GM21515 (cell line): Measurements from ENCODE around the gene NCOA5.

Experiments
- ATAC-seq: cut with Tn5 transposase; IDR thresholded peaks from one replicate; pipeline ENCODE4 v1.9.1; 2021; ENCODE audit not compliant: unreplicated experiment

Gene NCOA5

DNA sequence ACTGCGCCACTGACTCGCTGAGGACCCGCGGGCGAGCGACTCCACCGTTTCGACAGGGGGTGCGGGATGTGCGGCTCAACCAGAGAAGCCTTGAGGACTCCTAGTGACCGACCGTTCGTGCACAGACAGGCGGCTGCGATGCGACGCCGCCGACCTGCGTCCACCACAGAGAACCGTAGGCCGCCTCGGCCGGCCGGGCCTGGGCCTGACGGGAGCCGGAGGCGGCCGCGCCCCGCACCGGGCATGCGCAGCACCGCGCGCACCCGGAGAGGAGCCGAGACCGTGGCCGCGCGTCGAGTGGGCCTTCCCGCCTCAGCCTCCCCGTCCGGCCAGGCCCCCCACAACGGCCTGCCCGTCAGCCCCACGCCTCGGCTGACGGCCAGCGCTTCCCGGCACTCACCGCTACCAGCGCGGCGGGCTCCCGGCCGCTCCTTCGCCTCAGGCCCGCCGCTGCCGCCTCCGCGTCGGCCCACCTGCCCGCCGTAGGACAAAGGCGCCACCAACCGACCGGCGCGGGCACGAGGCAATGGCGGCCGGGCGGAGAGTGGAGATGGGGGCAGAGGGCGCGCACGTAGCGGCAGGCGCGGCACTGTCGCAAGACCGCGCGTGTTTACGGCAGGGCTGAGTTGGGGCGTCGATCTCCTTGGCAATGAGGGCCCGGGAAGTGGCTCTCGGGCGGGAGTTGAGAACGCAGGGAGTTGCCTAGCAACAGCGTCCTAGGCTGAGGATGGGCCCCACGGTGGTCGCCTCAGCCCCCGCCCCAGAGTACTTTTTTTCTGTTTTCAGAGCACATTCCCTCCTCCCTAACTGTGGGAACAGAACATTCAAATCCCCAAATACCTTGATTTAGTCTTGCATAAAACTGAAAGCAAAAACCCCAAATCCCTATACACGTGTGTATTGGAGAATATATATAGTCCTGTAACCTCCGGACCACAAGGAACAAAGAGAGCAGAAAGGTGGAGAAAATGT, at the start of gene NCOA5:
TSS of gene NCOA5 (minus strand) at position 546 of the 972 bp plus-strand sequence. CDS start 10,538 bp downstream, outside the sequence.
- ATAC-seq: peak; percentile 82

DNA sequence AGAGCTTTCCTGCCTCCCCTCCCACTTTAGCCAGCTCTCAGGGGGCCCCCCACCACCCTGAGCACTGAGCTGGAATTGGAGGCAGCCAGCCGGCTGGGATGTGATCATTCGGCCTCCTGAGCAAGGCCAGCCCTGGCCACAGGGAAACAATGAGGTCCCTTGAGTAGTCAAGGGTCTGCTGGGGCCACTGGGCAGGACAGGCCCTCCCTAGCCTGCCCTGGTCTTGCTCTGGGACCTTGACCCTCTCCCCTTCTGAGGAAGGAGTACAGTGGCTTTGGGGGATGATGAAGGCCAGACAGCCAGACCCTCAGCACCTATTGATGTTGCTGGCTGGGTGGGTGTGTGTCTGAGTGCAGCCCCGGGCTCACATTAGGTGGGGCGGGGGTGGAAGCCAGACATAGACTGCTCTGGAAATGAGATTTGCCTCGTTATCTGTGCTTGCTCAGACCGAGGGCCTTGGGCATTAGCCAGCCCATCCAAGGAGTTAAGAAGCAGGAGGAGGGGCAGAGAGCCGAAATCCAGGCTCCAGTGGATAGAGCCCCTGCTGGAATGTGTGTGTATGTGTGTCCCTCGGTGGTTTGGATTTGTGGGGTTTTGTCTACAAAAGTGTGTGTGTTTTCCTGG, 49.6 kb upstream of the NCOA5 start:
- ATAC-seq: no peak

- ATAC-seq: no peak
Observed at GRCh38 chr20:46137816-46138215, 48.1 kb upstream of the NCOA5 start.

DNA sequence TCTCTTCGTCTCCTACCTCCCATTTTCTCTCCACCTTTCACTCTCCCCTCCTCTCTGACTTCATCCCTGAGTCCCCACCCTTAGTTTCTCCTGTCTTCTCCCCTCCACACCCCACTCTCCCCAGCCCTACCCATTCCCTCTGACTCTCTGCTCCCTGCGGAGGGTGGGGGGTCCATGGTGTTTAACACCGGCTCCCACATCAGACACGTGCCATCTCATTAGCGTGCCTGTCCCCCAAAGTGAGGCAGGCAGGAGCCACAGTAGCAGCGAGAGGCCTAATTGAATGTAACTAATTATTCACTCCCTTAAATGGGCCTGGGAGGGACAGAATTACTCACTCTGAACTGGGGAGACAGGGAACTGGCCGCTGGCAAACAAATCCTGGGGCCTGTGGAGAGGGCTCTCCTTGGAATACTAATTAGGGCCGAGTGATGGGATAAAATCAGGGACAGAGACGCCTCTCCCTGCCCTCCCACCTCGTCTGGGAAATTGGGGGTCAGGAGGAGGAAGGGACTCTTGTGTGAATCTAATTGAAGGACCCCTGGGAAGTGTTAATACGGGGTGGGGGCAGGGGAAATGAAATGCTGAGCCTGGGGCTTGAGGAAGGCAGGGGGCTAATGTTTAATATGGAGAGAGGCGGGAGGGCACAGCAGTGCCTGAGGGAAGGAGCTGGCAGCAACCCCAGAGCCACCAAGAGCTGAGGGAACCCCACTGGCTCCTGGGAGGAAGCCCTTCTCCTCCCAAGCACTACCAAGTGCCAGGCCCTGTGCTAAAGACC, 46.3 kb upstream of the NCOA5 start:
- ATAC-seq: no peak

GRCh38 chr20:46134716-46135115, 45.0 kb upstream of the NCOA5 start:
- ATAC-seq: no peak

DNA sequence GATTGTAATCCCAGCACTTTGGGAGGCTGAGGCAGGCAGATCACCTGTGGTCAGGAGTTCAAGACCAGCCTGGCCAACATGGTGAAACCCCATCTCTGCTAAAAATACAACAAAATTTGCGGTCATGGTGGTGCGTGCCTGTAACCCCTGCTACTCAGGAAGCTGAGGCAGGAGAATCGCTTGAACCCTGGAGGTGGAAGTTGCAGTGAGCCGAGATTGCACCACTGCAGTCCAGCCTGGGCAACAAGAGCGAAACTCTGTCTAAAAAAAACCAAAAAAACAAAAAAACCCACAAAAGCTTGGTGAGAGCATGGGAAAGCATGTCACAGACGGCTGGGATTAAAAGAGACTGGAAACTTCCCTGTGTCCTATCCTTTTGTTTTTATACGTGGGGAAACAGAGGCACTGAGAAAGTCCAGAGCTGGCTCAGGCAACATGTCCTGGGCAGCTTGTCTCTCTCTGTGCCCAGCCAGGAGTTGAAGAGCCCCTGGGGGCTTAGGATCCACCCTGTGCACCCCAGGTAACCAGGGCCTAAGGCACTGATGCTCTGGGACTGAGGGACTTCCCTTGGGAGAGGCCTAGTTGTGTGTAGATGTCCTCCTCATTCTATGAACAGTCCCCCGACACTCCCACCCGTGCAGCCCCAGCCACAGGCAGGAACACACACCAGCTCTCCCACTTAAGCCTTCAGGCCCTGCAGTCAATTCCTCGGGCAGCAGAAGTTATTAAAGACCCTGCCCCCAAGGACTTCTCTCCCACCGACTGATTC, 44.3 kb upstream of the NCOA5 start:
- no peak for ATAC-seq

DNA sequence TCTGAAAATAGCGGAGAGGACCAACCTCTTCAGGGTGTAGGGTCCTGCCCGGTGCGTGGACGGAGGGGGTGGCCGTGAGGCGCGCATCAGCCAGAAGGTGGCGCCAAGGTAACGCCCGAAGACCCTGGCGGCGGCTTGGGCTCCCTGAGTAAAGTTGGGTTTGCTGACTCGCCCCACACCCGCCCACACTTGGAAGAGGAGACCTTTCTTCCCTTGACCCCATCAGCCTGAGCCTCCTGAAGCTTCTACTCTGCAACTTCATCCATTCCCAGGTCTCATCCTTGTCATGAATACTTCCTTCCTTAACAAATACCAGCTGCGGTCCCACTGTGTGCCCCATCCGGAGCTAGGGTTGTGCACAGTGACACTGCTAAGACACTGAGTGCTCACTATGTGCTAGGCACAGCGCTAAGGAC, 43.0 kb upstream of the NCOA5 start:
- ATAC-seq: no peak

GRCh38 chr20:46131396-46131795, 41.6 kb upstream of the NCOA5 start:
- ATAC-seq: no peak

DNA sequence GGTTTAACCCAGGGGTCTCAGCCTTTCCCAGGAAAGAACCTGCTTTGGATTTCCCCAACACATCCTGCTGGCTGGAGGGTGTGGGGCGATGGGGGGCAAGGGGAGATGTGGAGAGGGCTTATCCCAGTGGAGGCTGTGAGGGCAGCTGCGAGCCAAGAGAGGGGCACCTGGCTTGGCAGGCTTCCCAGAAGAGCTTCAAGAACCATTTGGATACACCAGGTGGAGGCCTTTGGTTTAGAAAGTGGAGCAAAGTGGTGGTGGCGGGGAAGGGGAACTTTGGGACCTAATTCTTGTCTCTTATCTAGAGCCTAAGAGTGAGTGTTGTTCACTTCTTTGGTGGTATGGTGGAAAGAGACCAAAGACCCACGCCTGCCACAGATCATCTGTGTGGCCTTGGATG, 40.8 kb upstream of the NCOA5 start:
- no peak for ATAC-seq

DNA sequence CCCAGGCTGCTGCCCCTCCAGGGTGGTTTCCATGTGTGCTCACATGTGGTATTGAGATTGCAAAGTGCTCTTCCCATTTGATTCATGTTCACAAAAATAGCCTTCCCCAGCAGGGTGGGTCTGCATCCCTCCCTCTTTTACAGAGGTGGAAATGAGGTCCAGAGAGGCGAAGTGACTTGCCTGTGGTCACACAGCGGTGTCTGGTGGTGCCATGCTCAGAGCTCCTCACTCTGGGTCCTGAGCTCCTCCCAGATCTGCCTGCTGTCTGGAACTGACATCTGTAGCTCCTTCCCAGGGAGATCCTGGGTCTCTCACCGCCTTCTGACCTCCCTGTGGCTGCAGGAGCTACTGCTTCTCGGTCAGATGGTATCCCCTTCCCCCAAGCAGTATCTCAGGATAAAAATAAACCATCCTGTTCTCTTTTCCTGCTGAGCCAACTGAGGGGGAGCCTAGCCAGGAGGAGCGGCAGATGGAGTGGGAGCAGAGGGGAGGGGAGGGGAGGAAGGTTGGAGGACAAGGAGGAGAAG, 40.3 kb upstream of the NCOA5 start:
- no peak for ATAC-seq

DNA sequence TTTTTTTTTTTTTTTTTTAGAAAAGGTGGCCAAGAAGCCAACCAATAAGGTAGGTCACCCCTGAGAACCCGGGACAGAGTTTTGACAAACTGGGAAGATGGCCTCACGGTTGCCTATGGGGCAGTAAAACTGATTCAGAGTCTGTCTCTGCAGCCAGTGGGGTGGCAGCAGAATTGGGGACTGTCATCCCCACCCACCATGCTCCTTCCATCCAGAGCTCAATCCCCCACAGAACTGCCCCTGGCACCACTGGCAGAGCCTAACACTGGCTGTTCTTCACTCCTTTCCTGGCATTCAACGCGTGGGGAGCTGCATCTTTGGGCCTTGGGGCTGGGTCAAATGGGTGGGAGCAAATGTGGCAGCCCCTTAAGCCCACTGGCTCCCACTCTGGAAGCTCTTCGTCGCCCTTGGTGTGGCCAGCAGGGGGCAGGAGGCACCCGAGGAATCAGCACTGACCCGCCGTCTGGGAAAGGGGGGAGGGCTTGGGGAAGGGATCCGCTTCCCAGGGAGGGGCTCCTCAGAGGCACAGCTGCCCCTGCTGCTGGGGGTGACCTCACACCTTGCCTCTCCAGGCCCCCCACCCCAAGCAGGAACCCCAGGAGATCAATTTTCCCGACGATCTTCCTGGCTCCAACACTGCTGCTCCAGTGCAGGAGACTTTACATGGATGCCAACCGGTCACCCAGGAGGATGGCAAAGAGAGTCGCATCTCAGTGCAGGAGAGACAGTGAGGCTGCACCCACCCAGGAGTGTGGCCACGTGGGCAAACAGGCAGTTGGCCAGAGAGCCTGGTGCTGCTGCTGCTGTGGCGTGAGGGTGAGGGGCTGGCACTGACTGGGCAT, 38.8 kb upstream of the NCOA5 start:
- ATAC-seq: no peak

DNA sequence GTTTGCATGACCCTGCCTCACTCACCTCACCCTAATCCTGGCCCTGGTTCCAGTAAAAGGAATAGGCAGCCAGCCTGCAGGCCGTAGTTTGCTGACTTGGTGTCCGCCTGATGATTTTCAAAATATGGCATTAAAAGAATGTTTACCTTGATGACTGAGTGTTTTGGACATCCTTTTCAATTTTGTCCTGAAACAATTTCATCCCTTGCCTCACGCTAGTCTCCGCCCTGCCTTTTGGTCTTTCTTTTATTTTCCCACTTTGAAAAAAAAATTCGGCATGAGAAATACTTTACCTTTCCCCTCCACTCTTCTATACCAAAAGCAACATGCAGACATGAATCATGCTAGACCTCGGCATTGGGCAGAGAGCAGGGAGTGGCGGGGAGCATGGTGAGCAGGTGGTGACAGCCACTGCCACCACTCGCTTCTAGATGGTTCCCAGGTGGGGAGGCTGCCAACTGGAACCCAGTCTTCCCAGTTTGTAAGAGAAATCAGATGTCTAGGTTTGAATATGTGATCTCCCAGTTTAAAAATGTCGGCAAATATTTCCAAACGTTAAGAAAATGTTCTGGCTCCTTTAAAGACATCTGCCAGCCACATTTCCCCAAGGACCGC, 37.7 kb upstream of the NCOA5 start:
- ATAC-seq: no peak

DNA sequence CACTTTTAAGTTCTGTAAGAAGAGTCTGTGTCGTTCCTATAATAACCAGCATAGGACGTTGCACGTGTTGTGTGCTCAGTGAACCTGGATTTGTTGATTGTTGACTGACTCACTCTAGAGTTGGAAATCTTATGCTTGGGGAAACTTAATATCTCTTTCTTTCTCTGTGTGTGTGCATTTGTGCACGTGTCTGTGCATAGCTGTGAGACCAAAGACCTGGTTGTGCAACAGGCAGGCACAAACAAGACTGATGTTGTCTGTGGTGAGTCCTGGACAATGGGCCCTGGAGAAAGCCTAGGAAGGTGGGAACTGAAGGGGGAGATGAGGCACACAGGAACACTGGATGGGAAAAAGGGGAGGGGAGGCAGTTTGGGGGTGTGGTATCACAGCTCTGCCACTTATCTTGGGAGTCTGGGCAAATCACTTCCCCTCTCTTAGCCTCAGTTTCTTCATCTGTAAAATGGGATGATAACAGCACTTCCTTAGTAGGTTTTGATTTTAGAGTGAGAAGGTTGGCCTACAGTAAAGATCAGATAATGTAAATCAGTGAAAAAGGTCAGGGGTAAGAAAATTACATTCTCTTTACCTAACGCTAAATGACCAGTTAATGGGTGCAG, 36.8 kb upstream of the NCOA5 start:
- ATAC-seq: no peak

DNA sequence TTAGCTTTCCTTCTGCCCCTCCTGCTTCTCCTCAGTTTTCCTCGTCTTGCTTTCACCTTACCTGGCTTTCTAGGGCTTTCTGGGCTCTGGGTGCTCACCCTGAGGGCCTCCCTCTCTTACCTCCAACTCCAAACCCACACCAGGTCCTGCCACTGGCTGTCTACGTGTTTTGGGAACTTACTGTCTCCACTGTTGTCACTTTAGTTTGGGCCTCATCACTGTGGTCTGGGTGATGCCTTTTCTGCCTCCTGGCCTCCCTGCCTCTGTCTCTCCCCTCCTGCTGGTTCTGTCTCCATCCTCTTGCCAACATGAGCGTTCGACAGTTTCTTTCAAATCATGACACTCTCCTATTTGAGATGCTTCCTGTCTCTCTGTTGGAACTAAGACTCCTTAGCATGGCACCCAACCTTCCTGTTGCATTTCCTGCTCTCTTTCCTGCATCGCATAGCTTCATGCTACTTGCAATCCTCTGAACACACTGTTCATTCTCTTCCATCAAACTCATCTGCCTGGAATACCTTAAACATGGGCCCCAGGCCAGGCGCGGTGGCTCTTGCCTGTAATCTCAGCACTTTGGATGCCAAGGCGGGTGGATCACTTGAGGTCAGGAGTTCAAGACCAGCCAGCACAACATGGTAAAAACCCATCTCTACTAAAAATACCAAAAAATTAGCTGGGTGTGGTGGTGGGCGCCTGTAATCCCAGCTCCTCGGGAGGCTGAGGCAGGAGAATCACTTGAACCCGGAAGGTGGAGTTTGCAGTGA, 33.9 kb upstream of the NCOA5 start:
- ATAC-seq: no peak

DNA sequence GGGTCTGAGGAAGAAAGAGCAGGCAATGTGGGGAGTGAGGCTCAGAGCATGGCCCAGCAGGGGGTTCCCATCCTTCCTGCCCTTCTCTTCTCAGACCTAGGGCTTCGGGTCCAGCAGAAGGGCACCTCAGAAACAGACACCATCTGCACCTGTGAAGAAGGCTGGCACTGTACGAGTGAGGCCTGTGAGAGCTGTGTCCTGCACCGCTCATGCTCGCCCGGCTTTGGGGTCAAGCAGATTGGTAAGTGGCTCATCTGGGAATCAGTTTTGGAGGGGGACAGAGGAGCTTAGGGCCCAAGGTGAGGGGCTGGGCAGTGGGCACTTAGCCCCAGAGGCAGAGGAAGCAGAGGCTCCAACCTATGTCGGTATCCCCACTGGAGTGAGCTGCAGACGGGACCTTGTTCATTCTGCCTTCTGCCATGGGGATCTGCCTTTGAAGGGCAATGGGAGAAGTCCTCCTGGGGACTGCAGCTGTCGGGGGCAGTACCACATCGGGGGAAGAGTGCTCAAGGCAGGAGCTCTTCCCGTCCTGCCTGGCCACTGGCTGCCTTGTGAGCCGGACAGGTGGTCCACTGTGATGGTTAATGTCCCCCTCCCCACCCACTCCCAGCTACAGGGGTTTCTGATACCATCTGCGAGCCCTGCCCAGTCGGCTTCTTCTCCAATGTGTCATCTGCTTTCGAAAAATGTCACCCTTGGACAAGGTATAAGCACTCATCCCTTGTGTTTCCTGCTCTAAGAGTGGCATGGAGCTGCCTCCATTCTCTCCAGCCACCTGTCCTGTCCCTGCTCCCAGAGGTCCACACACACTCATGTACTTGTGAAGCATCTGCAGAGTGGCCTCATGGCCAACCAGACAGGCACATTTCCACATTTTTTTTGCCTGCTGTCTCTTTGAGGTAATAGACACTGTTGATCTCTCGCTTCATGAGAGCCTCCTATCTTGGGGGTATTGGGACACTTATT, 33.0 kb upstream of the NCOA5 start:
- no peak for ATAC-seq

GRCh38 chr20:46122071-46122470, 32.3 kb upstream of the NCOA5 start:
- no peak for ATAC-seq
